CD14-positive monocyte (primary cell): ENCODE results near the gene CAMTA1. TPM values are rescaled to one million over a fixed set of nuclear protein-coding genes. Genes with fewer than 3 reads are reported as not detected.
"Not testable (repeated sequence)": the region's sequence is repeated elsewhere in the genome, so short reads cannot be mapped to it uniquely, and the experiment has no call there.

Experiments used
- DNase-seq, 3 donors: peaks; one replicate each; pipeline ENCODE4 v3.0.0-alpha.2; 2011 to 2022
- H2AFZ ChIP-seq: 2 replicates; pipeline ENCODE4 v1.6.0; 2012; ENCODE audit warnings: mild to moderate bottlenecking, low read depth, low read length, inconsistent platforms; ENCODE audit not compliant: insufficient read depth, poor library complexity, severe bottlenecking
- H3K27ac ChIP-seq, 2 donors: 1 replicate in 1 of 2; 2 replicates in 1 of 2; pipeline ENCODE4 v1.5.1; 2012 to 2013; ENCODE audit warnings: low read length in 2 of 2, control low read depth in 1 of 2, inconsistent platforms in 1 of 2, low read depth in 1 of 2, mild to moderate bottlenecking in 1 of 2
- H3K27me3 ChIP-seq, 2 donors: one replicate each; pipeline versions ENCODE4 v1.6.0 to v1.6.1; 2011 to 2013; ENCODE audit warnings: low read length in 2 of 2; ENCODE audit not compliant: control insufficient read depth in 2 of 2, insufficient read depth in 2 of 2
- H3K36me3 ChIP-seq, 2 donors: replicated peaks in 1 of 2; 1 replicate in 1 of 2; 2 replicates in 1 of 2; pipeline versions ENCODE4 v1.5.1 to v1.6.1; 2012 to 2013; ENCODE audit warnings: low read length in 2 of 2, control low read depth in 1 of 2, inconsistent platforms in 1 of 2, mild to moderate bottlenecking in 1 of 2; ENCODE audit not compliant: insufficient read depth in 2 of 2, control insufficient read depth in 1 of 2
- H3K4me1 ChIP-seq, 2 donors: 1 replicate in 1 of 2; 2 replicates in 1 of 2; pipeline versions ENCODE4 v1.5.1 to v1.6.1; 2012 to 2013; ENCODE audit warnings: low read length in 2 of 2, control low read depth in 1 of 2, inconsistent platforms in 1 of 2, mild to moderate bottlenecking in 1 of 2, moderate library complexity in 1 of 2; ENCODE audit not compliant: insufficient read depth in 2 of 2, control insufficient read depth in 1 of 2
- H3K4me2 ChIP-seq: replicated peaks from 2 replicates; pipeline ENCODE3; 2012; ENCODE audit warnings: low read length, moderate library complexity, mild to moderate bottlenecking; ENCODE audit not compliant: poor library complexity, severe bottlenecking; ENCODE audit errors: extremely low read depth
- H3K4me3 ChIP-seq, 3 experiments: fragments of 200-600 bp in 1 of 3; sonication (generic) in 1 of 3; replicated peaks in 1 of 3; 1 replicate in 2 of 3; 2 replicates in 1 of 3; pipeline ENCODE4 v1.5.1; 2011 to 2013; ENCODE audit warnings: low read length in 3 of 3, mild to moderate bottlenecking in 3 of 3, control low read depth in 2 of 3, low read depth in 2 of 3, inconsistent platforms in 1 of 3, moderate library complexity in 1 of 3
- H3K79me2 ChIP-seq: 2 replicates; pipeline ENCODE4 v1.6.0; 2012; ENCODE audit warnings: mild to moderate bottlenecking, control low read depth, inconsistent platforms, low read length, moderate library complexity; ENCODE audit not compliant: insufficient read depth
- H3K9ac ChIP-seq: 2 replicates; pipeline ENCODE4 v1.6.0; 2017; ENCODE audit warnings: low read length, mild to moderate bottlenecking; ENCODE audit not compliant: insufficient read depth, poor library complexity, severe bottlenecking
- H3K9me3 ChIP-seq, 2 donors: replicated peaks in 1 of 2; 1 replicate in 1 of 2; 2 replicates in 1 of 2; pipeline versions ENCODE4 v1.5.1 to v1.6.1; 2012 to 2013; ENCODE audit warnings: low read length in 2 of 2, control low read depth in 1 of 2; ENCODE audit not compliant: control insufficient read depth in 1 of 2, insufficient read depth in 1 of 2
- H4K20me1 ChIP-seq: 2 replicates; pipeline ENCODE4 v1.6.0; 2012; ENCODE audit warnings: mild to moderate bottlenecking, low read length, control low read depth, moderate library complexity; ENCODE audit not compliant: insufficient read depth
- H3K27ac Mint-ChIP-seq, 7 donors: one replicate each; pipeline ENCODE4 v1.8.0; 2020; ENCODE audit warnings: mild to moderate bottlenecking in 7 of 7, mixed read lengths in 7 of 7, moderate library complexity in 6 of 7, inconsistent platforms in 2 of 7
- H3K27me3 Mint-ChIP-seq, 3 donors: one replicate each; pipeline ENCODE4 v1.8.0; 2021 to 2022; ENCODE audit warnings: low read depth in 3 of 3, mild to moderate bottlenecking in 3 of 3, mixed read lengths in 3 of 3, moderate library complexity in 3 of 3, inconsistent platforms in 1 of 3
- H3K36me3 Mint-ChIP-seq, 2 donors: one replicate each; pipeline ENCODE4 v1.8.0; 2020; ENCODE audit warnings: mixed read lengths in 2 of 2, inconsistent platforms in 1 of 2, mild to moderate bottlenecking in 1 of 2
- H3K4me1 Mint-ChIP-seq: one replicate; pipeline ENCODE4 v1.8.0; 2020; ENCODE audit warnings: mild to moderate bottlenecking, mixed read lengths
- H3K4me3 Mint-ChIP-seq, 2 donors: one replicate each; pipeline ENCODE4 v1.8.0; 2020; ENCODE audit warnings: mild to moderate bottlenecking in 2 of 2, mixed read lengths in 2 of 2, moderate library complexity in 1 of 2
- H3K9me3 Mint-ChIP-seq, 7 donors: one replicate each; pipeline ENCODE4 v1.8.0; 2020 to 2022; ENCODE audit warnings: mixed read lengths in 7 of 7, mild to moderate bottlenecking in 6 of 7, moderate library complexity in 6 of 7, inconsistent platforms in 2 of 7
- WGBS: methylation state at CpG from one replicate; pipeline ENCODE4 v1.1.5; 2013; ENCODE audit warnings: missing lambda C conversion rate; ENCODE audit not compliant: insufficient coverage; 5-methylcytosine and 5-hydroxymethylcytosine counted together
- intact Hi-C, 2 donors: fragments of 100-400 bp; cut with micrococcal nuclease; formaldehyde crosslinking; loops; one replicate each; pipeline versions ENCODE4 v1.15.0 to v1.15.1; 2023
- polyA plus RNA-seq, 3 donors: library from polyadenylated mRNA; depleted of rRNA in 1 of 3; unstranded in 2 of 3; stranded (reverse) in 1 of 3; fragments of 300-500 nt in 2 of 3; fragments of >200 nt in 1 of 3; fragmentation: Illumina TruSeq in 2 of 3; gene quantifications; 1 replicate in 2 of 3; 2 replicates in 1 of 3; pipeline ENCODE4 v1.2.3, GENCODE V29; 2012 to 2021
- TF ChIP-seq, protein P1 (sequence below): fragments of 200-600 bp; IDR thresholded peaks from one replicate; pipeline ENCODE4 v1.8.0; 2022; ENCODE audit warnings: antibody characterized with exemption, mild to moderate bottlenecking

Gene CAMTA1
- polyA plus RNA-seq, 3 donors: 52.0 to 89.6 (median 78.3) TPM

GRCh38 chr1:7145947-7146346, 360.7 kb downstream of the CAMTA1 start:
- Histone ChIP-seq H3K79me2 (no peaks in the 10 kb centered on the region), H3K4me2 (no peak overlapping the region), H3K9ac (no peak overlapping the region), H3K4me3 (no peak overlapping the region), H2AFZ (no peak overlapping the region), H3K27me3 (peaks cover 0 to 3% of the 10 kb centered on the region in 2 donors), H4K20me1 (no peaks in the 10 kb centered on the region), H3K36me3 (no peaks in the 10 kb centered on the region), H3K27ac (no peak overlapping the region), H3K9me3 (no peaks in the 10 kb centered on the region), H3K4me1 (no peaks in the 10 kb centered on the region)
- Mint-ChIP-seq H3K27me3 (peaks cover 5 to 16% (median 5%) of the 10 kb centered on the region in 3 donors), H3K27ac (no peak overlapping the region), H3K9me3 (no peaks in the 10 kb centered on the region), H3K4me1 (no peaks in the 10 kb centered on the region), H3K36me3 (no peaks in the 10 kb centered on the region), H3K4me3 (no peak overlapping the region)
- 92% methylated on average over 7 of the region's 9 CpGs for WGBS
- intact Hi-C loops: no loop called here
- DNase-seq: no peak
- TF ChIP-seq, protein P1, sequence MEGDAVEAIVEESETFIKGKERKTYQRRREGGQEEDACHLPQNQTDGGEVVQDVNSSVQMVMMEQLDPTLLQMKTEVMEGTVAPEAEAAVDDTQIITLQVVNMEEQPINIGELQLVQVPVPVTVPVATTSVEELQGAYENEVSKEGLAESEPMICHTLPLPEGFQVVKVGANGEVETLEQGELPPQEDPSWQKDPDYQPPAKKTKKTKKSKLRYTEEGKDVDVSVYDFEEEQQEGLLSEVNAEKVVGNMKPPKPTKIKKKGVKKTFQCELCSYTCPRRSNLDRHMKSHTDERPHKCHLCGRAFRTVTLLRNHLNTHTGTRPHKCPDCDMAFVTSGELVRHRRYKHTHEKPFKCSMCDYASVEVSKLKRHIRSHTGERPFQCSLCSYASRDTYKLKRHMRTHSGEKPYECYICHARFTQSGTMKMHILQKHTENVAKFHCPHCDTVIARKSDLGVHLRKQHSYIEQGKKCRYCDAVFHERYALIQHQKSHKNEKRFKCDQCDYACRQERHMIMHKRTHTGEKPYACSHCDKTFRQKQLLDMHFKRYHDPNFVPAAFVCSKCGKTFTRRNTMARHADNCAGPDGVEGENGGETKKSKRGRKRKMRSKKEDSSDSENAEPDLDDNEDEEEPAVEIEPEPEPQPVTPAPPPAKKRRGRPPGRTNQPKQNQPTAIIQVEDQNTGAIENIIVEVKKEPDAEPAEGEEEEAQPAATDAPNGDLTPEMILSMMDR: no peak

GRCh38 chr1:7146710-7147109, 361.5 kb downstream of the CAMTA1 start:
- H3K4me3 Mint-ChIP-seq: no peak overlapping the region
- 93% methylated on average over 5 of the region's 5 CpGs for WGBS
- Histone ChIP-seq H3K79me2 (no peaks in the 10 kb centered on the region), H3K9ac (no peak overlapping the region), H2AFZ (no peak overlapping the region), H3K27me3 (peaks cover 0 to 3% of the 10 kb centered on the region in 2 donors), H3K27ac (no peak overlapping the region), H3K36me3 (no peaks in the 10 kb centered on the region), H3K4me3 (no peak overlapping the region), H3K4me1 (no peaks in the 10 kb centered on the region), H4K20me1 (no peaks in the 10 kb centered on the region), H3K4me2 (no peak overlapping the region), H3K9me3 (no peaks in the 10 kb centered on the region)
- peaks cover 5 to 16% (median 5%) of the 10 kb centered on the region in 3 donors for H3K27me3 Mint-ChIP-seq
- H3K9me3 Mint-ChIP-seq: no peaks in the 10 kb centered on the region
- no peak overlapping the region for H3K27ac Mint-ChIP-seq
- DNase-seq: no peak
- TF ChIP-seq, protein P1: no peak
- no peaks in the 10 kb centered on the region for H3K4me1 Mint-ChIP-seq
- H3K36me3 Mint-ChIP-seq: no peaks in the 10 kb centered on the region
- intact Hi-C loops: no loop called here

- intact Hi-C loops, H4K20me1 ChIP-seq, H3K9me3 Mint-ChIP-seq, H2AFZ ChIP-seq, H3K79me2 ChIP-seq, H3K4me1 ChIP-seq, H3K4me3 ChIP-seq, H3K27ac Mint-ChIP-seq, H3K36me3 Mint-ChIP-seq, H3K4me3 Mint-ChIP-seq, DNase-seq, H3K9ac ChIP-seq, H3K36me3 ChIP-seq, H3K4me1 Mint-ChIP-seq, H3K4me2 ChIP-seq, H3K27ac ChIP-seq, H3K9me3 ChIP-seq, H3K27me3 ChIP-seq: not testable (repeated sequence)
- H3K27me3 Mint-ChIP-seq: peaks cover 4 to 16% (median 5%) of the 10 kb centered on the region in 3 donors
- 94% methylated on average over 3 of the region's 3 CpGs for WGBS
Measured at GRCh38 chr1:7147581-7148282, 362.5 kb downstream of the CAMTA1 start.
